B cell (primary cell): ENCODE data around the gene SH3GLB2. TPM values are rescaled to one million over a fixed set of nuclear protein-coding genes. Genes with fewer than 3 reads are reported as not detected.

Source experiments
- ATAC-seq: fragments of 200-7000 bp; cut with Tn5 transposase; one replicate; pipeline ENCODE4 v1.10.0; 2021; ENCODE audit warnings: low read depth, mild to moderate bottlenecking, moderate number of reproducible peaks, moderate library complexity
- CTCF ChIA-PET: fragments of 350-600 bp; sonication (Branson Sonifier 250); formaldehyde crosslinking; loops from one replicate; lab custom pipeline; 2021; ENCODE audit warnings: antibody characterized with exemption, inconsistent platforms; lab: Charles Lee
- POLR2A ChIA-PET: fragments of 350-600 bp; sonication (Branson Sonifier 250); formaldehyde crosslinking; loops from one replicate; lab custom pipeline; 2021; ENCODE audit warnings: antibody characterized with exemption; lab: Charles Lee
- DNase-seq: peaks from one replicate; pipeline ENCODE4 v3.0.0; 2013
- H2AFZ ChIP-seq: 2 replicates; pipeline ENCODE4 v1.6.1; 2012; ENCODE audit warnings: mild to moderate bottlenecking, low read depth, low read length; ENCODE audit not compliant: insufficient read depth, poor library complexity, severe bottlenecking
- H3K27ac ChIP-seq, 2 donors: 1 replicate in 1 of 2; 2 replicates in 1 of 2; pipeline ENCODE4 v1.5.1; 2012 to 2013; ENCODE audit warnings: low read length in 2 of 2, mild to moderate bottlenecking in 2 of 2, moderate library complexity in 1 of 2
- H3K27me3 ChIP-seq, 4 experiments: fragments of 200-600 bp in 1 of 4; sonication (generic) in 1 of 4; replicated peaks in 1 of 4; 1 replicate in 2 of 4; 2 replicates in 2 of 4; pipeline versions ENCODE4 v1.6.1 to v1.7.0; 2013 to 2016; ENCODE audit warnings: low read length in 3 of 4, mild to moderate bottlenecking in 2 of 4, mixed read lengths in 1 of 4, moderate library complexity in 1 of 4; ENCODE audit not compliant: insufficient read depth in 4 of 4, control insufficient read depth in 3 of 4; ENCODE audit errors: control extremely low read depth in 1 of 4
- H3K36me3 ChIP-seq, 2 experiments: replicated peaks in 1 of 2; 1 replicate in 1 of 2; 2 replicates in 1 of 2; pipeline versions ENCODE4 v1.6.1 to v1.7.1; 2013; ENCODE audit warnings: low read length in 1 of 2; ENCODE audit not compliant: insufficient read depth in 2 of 2, control insufficient read depth in 1 of 2; ENCODE audit errors: control extremely low read depth in 1 of 2, extremely low read depth in 1 of 2
- H3K4me1 ChIP-seq, 2 donors: fragments of 200-600 bp in 1 of 2; sonication (generic) in 1 of 2; 1 replicate in 1 of 2; 2 replicates in 1 of 2; pipeline versions ENCODE4 v1.5.1 to v1.6.1; 2013 to 2017; ENCODE audit warnings: low read length in 2 of 2; ENCODE audit not compliant: control insufficient read depth in 2 of 2, insufficient read depth in 2 of 2
- H3K4me2 ChIP-seq: replicated peaks from 2 replicates; pipeline ENCODE3; 2012; ENCODE audit warnings: mild to moderate bottlenecking, low read depth, low read length; ENCODE audit not compliant: poor library complexity, severe bottlenecking
- H3K4me3 ChIP-seq, 5 experiments: fragments of 200-600 bp in 1 of 5; sonication (generic) in 1 of 5; 1 replicate in 3 of 5; 2 replicates in 2 of 5; pipeline versions ENCODE4 v1.5.1 to v1.7.0; 2011 to 2016; ENCODE audit warnings: low read length in 4 of 5, mild to moderate bottlenecking in 4 of 5, low read depth in 2 of 5, control low read depth in 1 of 5, moderate library complexity in 1 of 5; ENCODE audit not compliant: insufficient read depth in 1 of 5; ENCODE audit errors: control extremely low read depth in 1 of 5, extremely low read depth in 1 of 5
- H3K79me2 ChIP-seq: fragments of 200-600 bp; sonication (generic); one replicate; pipeline ENCODE4 v1.6.0; 2016; ENCODE audit warnings: low read length; ENCODE audit not compliant: control insufficient read depth, insufficient read depth
- H3K9ac ChIP-seq: fragments of 200-600 bp; sonication (generic); 2 replicates; pipeline ENCODE4 v1.6.1; 2017; ENCODE audit warnings: mild to moderate bottlenecking, low read length, moderate library complexity
- H3K9me3 ChIP-seq, 3 donors: one replicate each; pipeline versions ENCODE4 v1.6.1 to v1.7.1; 2013; ENCODE audit warnings: low read length in 2 of 3; ENCODE audit not compliant: control insufficient read depth in 2 of 3, insufficient read depth in 1 of 3; ENCODE audit errors: control extremely low read depth in 1 of 3
- H4K20me1 ChIP-seq: 2 replicates; pipeline ENCODE4 v1.6.0; 2012; ENCODE audit warnings: mild to moderate bottlenecking, low read length; ENCODE audit not compliant: insufficient read depth, control insufficient read depth, poor library complexity, severe bottlenecking
- H3K27ac Mint-ChIP-seq: one replicate; pipeline ENCODE4 v1.8.0; 2021; ENCODE audit warnings: mixed read lengths
- H3K27me3 Mint-ChIP-seq: one replicate; pipeline ENCODE4 v1.8.0; 2021; ENCODE audit warnings: mixed read lengths
- H3K4me1 Mint-ChIP-seq: one replicate; pipeline ENCODE4 v1.8.0; 2021; ENCODE audit warnings: mixed read lengths
- H3K4me3 Mint-ChIP-seq: one replicate; pipeline ENCODE4 v1.8.0; 2021; ENCODE audit warnings: mixed read lengths
- H3K9me3 Mint-ChIP-seq: one replicate; pipeline ENCODE4 v1.8.0; 2022; ENCODE audit warnings: mixed read lengths; ENCODE audit not compliant: insufficient read depth
- CTCF ChIP-seq: fragments of 200-600 bp; IDR thresholded peaks from one replicate; pipeline ENCODE4 v1.8.0; 2022; ENCODE audit warnings: antibody characterized with exemption, mild to moderate bottlenecking
- EZH2 ChIP-seq: IDR thresholded peaks from 2 replicates; pipeline ENCODE4 v1.6.1; 2012; ENCODE audit warnings: borderline replicate concordance, low read depth, mild to moderate bottlenecking, moderate library complexity, low read length; ENCODE audit not compliant: insufficient read depth, poor library complexity, severe bottlenecking
- WGBS: methylation state at CpG from one replicate; pipeline ENCODE4 v1.1.5; 2013; ENCODE audit warnings: missing lambda C conversion rate; ENCODE audit not compliant: insufficient coverage; 5-methylcytosine and 5-hydroxymethylcytosine counted together
- intact Hi-C: fragments of 100-400 bp; cut with micrococcal nuclease; formaldehyde crosslinking; loops from one replicate; pipeline ENCODE4 v1.10.0; 2022
- polyA plus RNA-seq: library from polyadenylated mRNA; depleted of rRNA; stranded (reverse); fragments of >200 nt; gene quantifications from 2 replicates; pipeline ENCODE4 v1.2.3, GENCODE V29; 2012
- total RNA-seq, 2 donors: library from RNA; stranded (reverse); fragments of 120-200 nt in 1 of 2; gene quantifications; 1 replicate in 1 of 2; 2 replicates in 1 of 2; pipeline versions ENCODE4 v1.2.3 to v1.2.4, GENCODE V29; 2013 to 2022

Gene SH3GLB2
- total and polyA plus RNA-seq, 2 donors (not counting 1 experiment from before 2014, with no cell fraction given), result 110 to 176 TPM

- POLR2A ChIA-PET, result interaction anchor here (0.7 kb wide), 1 partner anchor 467 kb away, joined by 6 read pairs; no protein-coding TSS in a partner anchor
- Histone ChIP-seq H2AFZ (no peak overlapping the region), H3K9ac (no peak overlapping the region), H3K4me3 (no peak overlapping the region), H3K27ac (no peak overlapping the region), H3K27me3 (no peaks in the 10 kb centered on the region), H3K4me2 (no peak overlapping the region), H4K20me1 (no peaks in the 10 kb centered on the region), H3K36me3 (peaks cover 0 to 65% of the 10 kb centered on the region in 2 experiments), H3K79me2 (no peaks in the 10 kb centered on the region), H3K4me1 (no peaks in the 10 kb centered on the region), H3K9me3 (no peaks in the 10 kb centered on the region)
- H3K4me1 Mint-ChIP-seq, result no peaks in the 10 kb centered on the region
- TF ChIP-seq EZH2, result no peak
- TF ChIP-seq CTCF, result no peak
- no peaks in the 10 kb centered on the region for H3K9me3 Mint-ChIP-seq
- ATAC-seq (no peak), DNase-seq (peak; percentile 6)
- no peak overlapping the region for H3K4me3 Mint-ChIP-seq
- CTCF ChIA-PET, result interaction anchor here (0.6 to 1.6 kb wide), 4 partner anchors 13 to 190 kb away, joined by 3 to 5 read pairs (median 4); partner anchors contain the start of gene ENDOG
- 96% methylated on average over 13 of the region's 18 CpGs for WGBS
- intact Hi-C loops, result no loop called here
- H3K27me3 Mint-ChIP-seq, result no peaks in the 10 kb centered on the region
- no peak overlapping the region for H3K27ac Mint-ChIP-seq
Measured at GRCh38 chr9:129007766-129008468, 20.2 kb downstream of the SH3GLB2 start.

- ATAC-seq (no peak), DNase-seq (peak; percentile 8)
- Histone ChIP-seq H3K9ac (no peak overlapping the region), H3K9me3 (no peaks in the 10 kb centered on the region), H3K4me1 (no peaks in the 10 kb centered on the region), H3K4me2 (no peak overlapping the region), H4K20me1 (no peaks in the 10 kb centered on the region), H3K36me3 (peaks cover 0 to 65% of the 10 kb centered on the region in 2 experiments), H3K27ac (no peak overlapping the region), H3K4me3 (no peak overlapping the region), H3K27me3 (no peaks in the 10 kb centered on the region), H2AFZ (no peak overlapping the region), H3K79me2 (no peaks in the 10 kb centered on the region)
- CTCF ChIA-PET, result interaction anchor here (0.5 to 1.6 kb wide), 5 partner anchors 12 to 1198 kb away, joined by 3 to 5 read pairs (median 3); partner anchors contain the start of genes ENDOG and SH3GLB2
- 94% methylated on average over 13 of the region's 14 CpGs for WGBS
- no peaks in the 10 kb centered on the region for H3K9me3 Mint-ChIP-seq
- H3K27me3 Mint-ChIP-seq, result no peaks in the 10 kb centered on the region
- peak overlapping the region; percentile 26 for H3K27ac Mint-ChIP-seq
- POLR2A ChIA-PET, result interaction anchor here (0.7 kb wide), 1 partner anchor 467 kb away, joined by 6 read pairs; no protein-coding TSS in a partner anchor
- TF ChIP-seq EZH2, result no peak
- peak; percentile 32 for TF ChIP-seq CTCF
- intact Hi-C loops, result no loop called here
- H3K4me3 Mint-ChIP-seq, result no peak overlapping the region
- H3K4me1 Mint-ChIP-seq, result no peaks in the 10 kb centered on the region
Measured at GRCh38 chr9:129007035-129007765, 20.9 kb downstream of the SH3GLB2 start.
